Testis (tissue), 3 donors: ENCODE data around the gene POLR1G. TPM values are rescaled to one million over a fixed set of nuclear protein-coding genes. Genes with fewer than 3 reads are reported as not detected.
A peak's percentile ranks its signal among the peaks of the same experiment; 100 is the strongest.
"Not testable (repeated sequence)": the region's sequence is repeated elsewhere in the genome, so short reads cannot be mapped to it uniquely, and the experiment has no call there.

ENCODE experiments used
- DNase-seq: peaks from one replicate; pipeline ENCODE4 v3.0.0-alpha.2; 2019
- H3K27ac ChIP-seq, 2 donors: fragments of 200-600 bp; sonication (generic); one replicate each; pipeline ENCODE4 v1.5.1; 2019
- H3K27me3 ChIP-seq: fragments of 200-600 bp; sonication (generic); one replicate; pipeline ENCODE4 v1.5.1; 2019
- H3K36me3 ChIP-seq: fragments of 200-600 bp; sonication (generic); one replicate; pipeline ENCODE4 v1.5.1; 2017; ENCODE audit warnings: low read depth; ENCODE audit errors: missing control alignments
- H3K4me1 ChIP-seq: fragments of 200-600 bp; sonication (generic); one replicate; pipeline ENCODE4 v1.5.1; 2019
- H3K4me3 ChIP-seq, 2 donors: fragments of 200-600 bp; sonication (generic); one replicate each; pipeline ENCODE4 v1.5.1; 2017 to 2019
- H3K9me3 ChIP-seq: fragments of 200-600 bp; sonication (generic); one replicate; pipeline ENCODE4 v1.5.1; 2017
- CTCF ChIP-seq, 3 experiments: fragments of 450-650 bp in 2 of 3; fragments of 200-600 bp in 1 of 3; sonication (generic) in 1 of 3; IDR thresholded peaks; one replicate each; pipeline ENCODE4 v1.5.1; 2016 to 2019; ENCODE audit warnings: antibody characterized with exemption in 3 of 3, mild to moderate bottlenecking in 2 of 3, moderate library complexity in 1 of 3
- POLR2A ChIP-seq: fragments of 450-650 bp; IDR thresholded peaks from one replicate; pipeline ENCODE4 v1.6.1; 2017; ENCODE audit warnings: antibody characterized with exemption, mild to moderate bottlenecking, moderate library complexity
- WGBS, 2 donors: methylation state at CpG; one replicate each; pipeline ENCODE4 v1.1.5; 2018; 5-methylcytosine and 5-hydroxymethylcytosine counted together
- intact Hi-C: fragments of 100-400 bp; cut with DNase I; formaldehyde crosslinking; loops from one replicate; pipeline ENCODE4 v1.15.1; 2023; ENCODE audit warnings: low total_unique reads
- polyA plus RNA-seq: library from polyadenylated mRNA; stranded (reverse); fragments of 350-450 nt; fragmentation: Illumina TruSeq; extraction: RNeasy Lipid Tissue Mini Kit (QIAGEN cat#74804); gene quantifications from one replicate; pipeline ENCODE4 v1.2.3, GENCODE V29; 2014; ENCODE audit warnings: low read depth, low replicate concordance; ENCODE audit not compliant: insufficient read depth
- total RNA-seq, 2 donors: library from RNA; depleted of rRNA; stranded (reverse); fragments of >200 nt; gene quantifications; one replicate each; pipeline ENCODE4 v1.2.3, GENCODE V29; 2016

The POLR1G gene
- total and polyA plus RNA-seq, 3 donors from 2014 or later = 5.8 to 12.1 (median 10.2) TPM

- Histone ChIP-seq H3K27ac (peak within 1 kb of the TSS; percentile 91 to 92), H3K36me3 (no peaks in the 10 kb centered on the region), H3K4me3 (peak within 1 kb of the TSS; percentile 65 to 81), H3K27me3 (no peaks in the 10 kb centered on the region), H3K9me3 (no peaks in the 10 kb centered on the region), H3K4me1 (peaks cover 16% of the 10 kb centered on the region)
- intact Hi-C loops = no loop called here
- no peak for TF ChIP-seq CTCF (IDR thresholded peaks at IDR 0.05)
- peak; percentile 18 for TF ChIP-seq POLR2A
- 0 to 1% methylated on average over 30 to 37 of the region's 37 CpGs for WGBS, 2 donors
- DNase-seq = peak; percentile 98
Observed at GRCh38 chr19:45423589-45424190, 17.2 kb downstream of the POLR1G start, which contains the start of gene ERCC1. ERCC1 (minus strand) TSS chr19:45423917; CDS start chr19:45423374, 543 bp downstream.

- intact Hi-C loops = no loop called here
Observed at GRCh38 chr19:45424191-45425058, 18.0 kb downstream of the POLR1G start.

GRCh38 chr19:45428384-45429231 lies 22.2 kb downstream of the POLR1G start:
- peak in 2 of 3 experiments; percentile 18 to 39 for TF ChIP-seq CTCF (IDR thresholded peaks at IDR 0.05)
- no peak for TF ChIP-seq POLR2A
- peak overlapping the region; percentile 57 to 60 for H3K4me3 ChIP-seq
- peaks cover 10% of the 10 kb centered on the region for H3K4me1 ChIP-seq
- H3K36me3 ChIP-seq = no peaks in the 10 kb centered on the region
- intact Hi-C loops = no loop called here
- no peaks in the 10 kb centered on the region for H3K9me3 ChIP-seq
- peak; percentile 46 for DNase-seq
- 3 to 7% methylated on average over 23 to 67 of the region's 73 CpGs for WGBS, 2 donors
- H3K27me3 ChIP-seq = no peaks in the 10 kb centered on the region
- H3K27ac ChIP-seq = peak overlapping the region; percentile 76 to 89

More at GRCh38 chr19:45424191-45425058, 18.0 kb downstream of the POLR1G start:
- peaks cover 15% of the 10 kb centered on the region for H3K4me1 ChIP-seq
- DNase-seq = peak; percentile 53
- peak overlapping the region; percentile 91 to 92 for H3K27ac ChIP-seq
- H3K36me3 ChIP-seq = no peaks in the 10 kb centered on the region
- no peak for TF ChIP-seq CTCF (IDR thresholded peaks at IDR 0.05)
- TF ChIP-seq POLR2A = no peak
- H3K27me3 ChIP-seq = no peaks in the 10 kb centered on the region
- peak overlapping the region; percentile 65 to 81 for H3K4me3 ChIP-seq
- no peaks in the 10 kb centered on the region for H3K9me3 ChIP-seq
- WGBS, 2 donors = 1 to 8% methylated on average over 24 of the region's 24 CpGs

GRCh38 chr19:45429896-45430295 lies 23.5 kb downstream of the POLR1G start:
- H3K27ac ChIP-seq, H3K9me3 ChIP-seq, intact Hi-C loops, DNase-seq, H3K4me1 ChIP-seq, H3K36me3 ChIP-seq, H3K27me3 ChIP-seq, H3K4me3 ChIP-seq: not testable (repeated sequence)
- WGBS, 2 donors = 61 to 78% methylated on average over 6 to 11 of the region's 11 CpGs

- H3K27ac ChIP-seq, DNase-seq, H3K4me1 ChIP-seq, H3K36me3 ChIP-seq, H3K9me3 ChIP-seq, intact Hi-C loops, H3K4me3 ChIP-seq, H3K27me3 ChIP-seq: not testable (repeated sequence)
- WGBS, 2 donors = 63% methylated on average over 9 of the region's 9 CpGs
Observed at GRCh38 chr19:45431008-45431407, 24.6 kb downstream of the POLR1G start.

- intact Hi-C loops = not testable (repeated sequence)
- WGBS, 2 donors = 95 to 98% methylated on average over 8 of the region's 8 CpGs
Observed at GRCh38 chr19:45432543-45432942, 26.1 kb downstream of the POLR1G start.

More at GRCh38 chr19:45432543-45432942, 26.1 kb downstream of the POLR1G start:
- not testable (repeated sequence) for H3K4me1 ChIP-seq, H3K4me3 ChIP-seq, H3K9me3 ChIP-seq, H3K36me3 ChIP-seq, H3K27me3 ChIP-seq, H3K27ac ChIP-seq, DNase-seq
